ENCODE results near the gene ELP6.
"Not testable (repeated sequence)": the region's sequence is repeated elsewhere in the genome, so short reads cannot be mapped to it uniquely, and the experiment has no call there.

ELP6 gene

GRCh38 chr3:47512416-47513124 lies 942 bp downstream of the ELP6 start:
- peak; percentile 31 for DNase-seq

GRCh38 chr3:47505267-47505666 lies 8.2 kb downstream of the ELP6 start:
- DNase-seq: not testable (repeated sequence)

- no peak for DNase-seq
These were observed 9.4 kb downstream of the ELP6 start for GRCh38 chr3:47504113-47504512.

- DNase-seq: no peak
These were observed 10.5 kb downstream of the ELP6 start for GRCh38 chr3:47503033-47503432.

- no peak for DNase-seq
These were observed 16.6 kb downstream of the ELP6 start for GRCh38 chr3:47496892-47497291.

- DNase-seq: no peak
These were observed 17.6 kb downstream of the ELP6 start for GRCh38 chr3:47495886-47496285.

- no peak for DNase-seq
These were observed 18.4 kb downstream of the ELP6 start for GRCh38 chr3:47495111-47495510.

GRCh38 chr3:47491777-47492176 lies 21.7 kb downstream of the ELP6 start:
- DNase-seq: no peak

- DNase-seq: no peak
These were observed 22.3 kb downstream of the ELP6 start for GRCh38 chr3:47491186-47491585.

GRCh38 chr3:47487265-47487664 lies 26.2 kb downstream of the ELP6 start:
- no peak for DNase-seq

GRCh38 chr3:47485812-47486211 lies 27.7 kb downstream of the ELP6 start:
- no peak for DNase-seq

GRCh38 chr3:47482366-47482765 lies 31.1 kb downstream of the ELP6 start:
- DNase-seq: no peak

- not testable (repeated sequence) for DNase-seq
These were observed 31.7 kb downstream of the ELP6 start for GRCh38 chr3:47481763-47482162.

- DNase-seq: not testable (repeated sequence)
These were observed 33.2 kb downstream of the ELP6 start for GRCh38 chr3:47480267-47480666.

- no peak for DNase-seq
These were observed 33.7 kb downstream of the ELP6 start for GRCh38 chr3:47479826-47480160.

GRCh38 chr3:47478022-47478421 lies 35.5 kb downstream of the ELP6 start:
- DNase-seq: no peak

- DNase-seq: no peak
These were observed 36.8 kb downstream of the ELP6 start for GRCh38 chr3:47476644-47477199.

- DNase-seq: no peak
These were observed 37.2 kb downstream of the ELP6 start for GRCh38 chr3:47476330-47476626.

GRCh38 chr3:47475570-47476329 lies 37.8 kb downstream of the ELP6 start, which contains the start of gene SCAP:
TSS of gene SCAP (minus strand) at chr3:47475941. CDS start at chr3:47442993, 32,948 bp downstream.
- DNase-seq: peak; percentile 97

GRCh38 chr3:47475029-47475569 lies 38.4 kb downstream of the ELP6 start:
- DNase-seq: peak; percentile 9

- DNase-seq: no peak
These were observed 40.1 kb downstream of the ELP6 start for GRCh38 chr3:47473391-47473790.

- DNase-seq: no peak
These were observed 43.9 kb downstream of the ELP6 start for GRCh38 chr3:47469616-47470015.

- not testable (repeated sequence) for DNase-seq
These were observed 45.2 kb downstream of the ELP6 start for GRCh38 chr3:47468315-47468714.

GRCh38 chr3:47464588-47464987 lies 48.9 kb downstream of the ELP6 start:
- no peak for DNase-seq

Data from activated CD4-positive, alpha-beta T cell treated with anti-CD3 and anti-CD28 coated beads for 48 hours (primary cell).